LoVo (cell line): ENCODE data around the gene UBE2Z.
"Not testable (repeated sequence)": the region's sequence is repeated elsewhere in the genome, so short reads cannot be mapped to it uniquely, and the experiment has no call there.

Source experiments
- DNase-seq: peaks from one replicate; pipeline ENCODE4 v3.0.0-alpha.2; 2016; ENCODE audit warnings: low spot score

Gene UBE2Z

GRCh38 chr17:48904428-48904827 is 3.8 kb upstream of the UBE2Z start:
- DNase-seq = no peak

GRCh38 chr17:48905987-48906515 is 2.2 kb upstream of the UBE2Z start:
- no peak for DNase-seq

- DNase-seq = no peak
Measured at GRCh38 chr17:48907713-48908046, 527 bp upstream of the UBE2Z start.

- peak; percentile 37 for DNase-seq
Measured at GRCh38 chr17:48908853-48909394, 717 bp downstream of the UBE2Z start.

- no peak for DNase-seq
Measured at GRCh38 chr17:48909783-48910182, 1.6 kb downstream of the UBE2Z start.

- DNase-seq = no peak
Measured at GRCh38 chr17:48910370-48910769, 2.2 kb downstream of the UBE2Z start.

GRCh38 chr17:48912476-48912875 is 4.3 kb downstream of the UBE2Z start:
- DNase-seq = no peak

GRCh38 chr17:48915459-48916282 is 7.5 kb downstream of the UBE2Z start:
- no peak for DNase-seq

DNA sequence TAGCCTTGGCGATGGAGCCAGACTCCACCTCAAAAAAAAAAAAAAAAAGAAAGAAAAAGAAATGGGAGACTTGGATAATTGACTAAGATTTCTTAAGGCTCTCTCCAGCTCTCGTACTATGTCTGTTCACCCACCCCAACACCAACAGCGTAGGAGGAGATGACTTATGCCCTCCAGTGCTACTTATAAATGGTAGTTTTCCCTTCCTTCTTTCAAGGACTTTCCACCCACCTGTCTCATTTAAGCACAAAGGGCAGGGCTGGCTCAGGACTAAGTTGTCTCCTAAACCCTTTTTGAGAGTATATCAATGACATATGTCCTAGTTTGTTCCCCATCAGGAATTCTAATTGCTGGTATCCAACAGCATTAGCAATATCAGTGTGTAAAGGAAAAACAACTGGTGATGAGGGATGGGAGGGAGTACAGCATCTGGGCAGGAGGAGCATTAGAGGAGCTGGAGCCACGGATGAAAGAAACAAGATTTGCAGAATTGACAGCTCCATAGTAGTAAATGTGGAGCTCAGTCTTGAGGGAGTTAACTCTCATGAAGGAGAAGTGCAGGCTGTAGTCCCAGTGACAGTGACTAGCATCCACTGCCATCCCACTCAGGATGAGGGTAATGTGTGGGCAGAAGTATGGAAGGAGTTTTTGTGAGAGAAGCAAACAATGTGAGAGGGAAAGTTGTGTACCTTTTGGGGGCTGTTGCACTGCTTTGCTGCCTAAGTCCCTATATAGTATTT is 17.2 kb downstream of the UBE2Z start:
- DNase-seq = no peak

DNA sequence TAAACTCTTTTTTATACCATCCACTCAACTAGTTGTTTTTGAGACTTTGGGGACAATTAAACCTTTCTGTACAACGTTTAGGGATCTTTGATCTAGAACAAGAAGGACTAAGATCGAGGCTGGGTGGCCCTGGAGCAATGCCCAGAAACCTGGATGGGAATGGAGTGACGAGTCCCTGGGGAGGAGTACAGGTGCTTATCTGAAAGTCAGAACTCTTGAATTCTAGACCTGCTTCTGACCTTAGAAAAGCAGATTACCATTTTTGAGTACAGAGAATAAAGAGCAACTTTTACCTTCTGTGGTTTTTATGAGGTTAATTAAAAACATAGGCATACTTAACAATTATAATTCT is 17.8 kb downstream of the UBE2Z start:
- no peak for DNase-seq

GRCh38 chr17:48927978-48928745 is 20.0 kb downstream of the UBE2Z start:
- DNase-seq = no peak

GRCh38 chr17:48928876-48929811 is 20.9 kb downstream of the UBE2Z start:
- no peak for DNase-seq

DNA sequence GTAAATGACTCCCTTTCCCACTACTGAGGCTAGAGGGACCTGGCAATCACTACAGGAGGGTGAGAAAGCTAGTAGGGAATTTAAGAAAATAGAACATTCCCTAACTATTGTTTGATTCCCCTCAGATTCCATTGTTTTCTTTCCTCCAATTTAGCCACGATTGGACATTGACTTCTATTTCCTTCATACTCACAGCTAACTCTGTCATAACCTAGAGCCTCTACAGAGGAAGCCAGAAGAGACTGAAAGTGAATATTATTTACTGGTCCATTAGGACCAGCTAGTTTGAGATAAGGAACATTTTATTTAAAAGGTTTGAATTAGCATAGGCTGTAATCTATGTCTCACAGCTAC is 21.6 kb downstream of the UBE2Z start:
- DNase-seq = no peak

DNA sequence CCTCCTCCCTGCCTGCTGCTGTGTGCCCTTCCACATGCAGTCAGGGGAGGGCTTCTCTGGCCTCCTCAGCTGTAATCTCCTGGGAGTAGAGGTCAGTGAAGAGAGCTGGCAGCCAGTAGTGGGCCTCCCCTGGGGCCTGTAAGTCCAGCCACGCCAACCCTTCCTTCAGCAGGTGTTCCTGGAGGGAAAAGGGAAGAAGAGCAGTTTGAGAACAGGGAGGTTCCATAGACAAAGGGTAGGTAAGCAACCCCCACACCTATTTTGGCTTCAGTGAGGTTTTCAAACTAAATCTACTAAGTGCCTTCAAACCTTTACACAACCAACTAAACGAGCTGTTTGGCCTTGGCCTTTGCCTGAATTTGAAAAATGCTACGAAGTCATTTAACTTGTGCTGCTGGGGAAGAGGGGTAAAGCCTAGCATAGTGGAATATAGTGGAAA is 22.2 kb downstream of the UBE2Z start:
- DNase-seq = no peak

- DNase-seq = no peak
Measured at GRCh38 chr17:48933035-48933434, 24.8 kb downstream of the UBE2Z start.

DNA sequence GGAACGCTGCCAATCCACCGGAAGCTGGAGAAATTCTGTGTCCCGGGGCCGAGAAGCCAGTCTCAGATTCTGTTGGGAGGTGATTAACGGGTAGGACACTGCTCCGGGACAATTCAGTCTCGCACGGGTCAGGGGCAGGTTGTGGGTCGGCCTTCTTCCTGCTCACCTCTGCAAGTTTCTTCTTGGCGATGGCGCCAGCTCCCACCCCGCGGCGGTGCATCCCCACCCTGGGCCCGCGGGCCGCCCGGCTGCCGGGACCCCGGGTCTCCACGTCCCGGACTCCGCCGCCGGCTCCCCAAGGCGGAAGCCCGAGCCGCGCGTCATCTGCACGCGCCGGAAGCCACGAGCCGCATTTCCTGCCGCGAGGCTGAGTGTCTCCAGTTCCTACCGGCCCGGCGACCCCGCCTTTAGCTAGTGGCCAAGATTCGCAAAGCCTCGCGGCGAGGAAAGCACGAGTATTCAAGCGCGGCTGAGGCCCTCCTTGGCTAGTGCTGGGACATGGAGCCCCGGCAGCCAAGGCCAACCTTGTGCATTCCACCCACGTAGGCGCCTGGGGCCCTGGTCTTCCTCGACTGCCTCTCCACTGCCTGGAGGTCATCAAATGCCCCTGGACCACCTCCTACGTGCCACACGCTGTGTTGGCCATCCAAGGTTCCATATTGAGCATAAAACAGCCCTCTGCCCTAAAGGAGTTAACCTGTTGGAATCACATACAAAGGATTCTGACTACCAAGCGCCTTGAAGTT is 36.5 kb downstream of the UBE2Z start, which contains the start of gene SNF8:
Gene SNF8, minus strand, starts transcription at position 328 of the 746 bp plus-strand sequence. Its CDS starts 108 bp downstream, at position 220.
- peak; percentile 91 for DNase-seq

DNA sequence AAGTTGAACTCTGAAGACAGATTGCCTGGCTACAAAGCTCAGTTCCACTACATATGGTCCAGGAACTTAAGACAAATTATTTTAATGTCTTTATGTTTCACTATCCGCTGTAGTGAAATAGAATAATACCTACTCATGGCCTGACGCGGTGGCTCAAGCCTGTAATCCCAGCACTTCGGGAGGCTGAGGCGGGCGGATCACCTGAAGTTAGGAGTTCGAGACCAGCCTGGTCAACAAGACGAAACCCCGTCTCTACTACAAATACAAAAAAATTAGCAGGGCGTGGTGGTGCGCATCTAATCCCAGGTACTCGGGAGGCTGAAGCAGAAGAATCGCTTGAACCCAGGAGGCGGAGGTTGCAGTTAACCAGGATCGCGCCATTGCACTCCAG is 37.0 kb downstream of the UBE2Z start:
- not testable (repeated sequence) for DNase-seq

DNA sequence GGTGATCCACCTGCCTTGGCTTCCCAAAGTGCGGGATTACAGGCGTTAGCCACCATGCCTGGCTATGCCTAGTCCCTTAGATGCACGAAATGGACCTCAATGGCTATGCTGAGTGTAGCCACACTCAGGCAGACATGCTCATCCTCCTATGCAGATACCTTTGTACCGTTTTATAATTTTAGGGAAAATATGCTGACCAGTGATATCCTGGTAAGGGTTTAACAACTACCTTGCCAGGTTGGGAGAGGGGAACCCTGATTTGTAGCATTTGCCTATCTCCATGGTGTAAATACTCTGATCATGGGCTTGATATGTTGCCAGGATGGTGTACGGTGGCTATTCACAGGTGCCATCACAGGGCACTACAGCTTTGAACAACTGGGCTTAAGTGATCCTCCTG is 43.4 kb downstream of the UBE2Z start:
- no peak for DNase-seq

- no peak for DNase-seq
Measured at GRCh38 chr17:48952904-48953303, 44.7 kb downstream of the UBE2Z start.

- no peak for DNase-seq
Measured at GRCh38 chr17:48954300-48954755, 46.1 kb downstream of the UBE2Z start.
